HuH-7 (cell line): ENCODE measurements around the gene CHST4.
A peak's percentile ranks its signal among the peaks of the same experiment; 100 is the strongest.
"Not testable (repeated sequence)": the region's sequence is repeated elsewhere in the genome, so short reads cannot be mapped to it uniquely, and the experiment has no call there.

Experiments
- DNase-seq: peaks from one replicate; pipeline ENCODE4 v3.0.0; 2011; ENCODE audit warnings: low spot score

The CHST4 gene

GRCh38 chr16:71526111-71526631 lies at the start of gene CHST4:
Gene CHST4 (plus strand): TSS chr16:71526426. CDS start chr16:71536678, 10,252 bp downstream.
- DNase-seq: no peak

- no peak for DNase-seq
Measured at GRCh38 chr16:71476457-71477124, 49.6 kb upstream of the CHST4 start.

GRCh38 chr16:71479420-71479819 lies 46.8 kb upstream of the CHST4 start:
- DNase-seq: peak; percentile 52

- DNase-seq: no peak
Measured at GRCh38 chr16:71480956-71481355, 45.3 kb upstream of the CHST4 start.

- DNase-seq: no peak
Measured at GRCh38 chr16:71482569-71482968, 43.7 kb upstream of the CHST4 start.

- peak; percentile 88 for DNase-seq
Measured at GRCh38 chr16:71484006-71484893, 42.0 kb upstream of the CHST4 start.

- DNase-seq: no peak
Measured at GRCh38 chr16:71489122-71489521, 37.1 kb upstream of the CHST4 start, which contains the start of gene ZNF19. Gene ZNF19 (minus strand): TSS chr16:71489324. CDS start chr16:71482114, 7,210 bp downstream.

- DNase-seq: no peak
Measured at GRCh38 chr16:71490361-71490760, 35.9 kb upstream of the CHST4 start.

- no peak for DNase-seq
Measured at GRCh38 chr16:71491054-71491453, 35.2 kb upstream of the CHST4 start.

- DNase-seq: no peak
Measured at GRCh38 chr16:71492786-71493185, 33.4 kb upstream of the CHST4 start.

GRCh38 chr16:71493213-71493612 lies 33.0 kb upstream of the CHST4 start:
- DNase-seq: no peak

GRCh38 chr16:71498031-71498430 lies 28.2 kb upstream of the CHST4 start:
- DNase-seq: no peak

- peak; percentile 70 for DNase-seq
Measured at GRCh38 chr16:71499775-71500364, 26.4 kb upstream of the CHST4 start.

- DNase-seq: no peak
Measured at GRCh38 chr16:71500964-71501363, 25.3 kb upstream of the CHST4 start.

- DNase-seq: no peak
Measured at GRCh38 chr16:71501547-71501946, 24.7 kb upstream of the CHST4 start.

GRCh38 chr16:71504051-71504450 lies 22.2 kb upstream of the CHST4 start:
- DNase-seq: not testable (repeated sequence)

- DNase-seq: no peak
Measured at GRCh38 chr16:71504901-71505300, 21.3 kb upstream of the CHST4 start.

GRCh38 chr16:71507061-71507460 lies 19.2 kb upstream of the CHST4 start:
- no peak for DNase-seq

GRCh38 chr16:71513302-71513701 lies 12.9 kb upstream of the CHST4 start:
- no peak for DNase-seq

GRCh38 chr16:71514476-71514875 lies 11.8 kb upstream of the CHST4 start:
- no peak for DNase-seq

- DNase-seq: no peak
Measured at GRCh38 chr16:71515026-71515425, 11.2 kb upstream of the CHST4 start.

GRCh38 chr16:71520550-71520949 lies 5.7 kb upstream of the CHST4 start:
- DNase-seq: no peak
